Right lobe of liver (tissue), 6 donors: ENCODE results near the gene SLCO3A1. TPM values are rescaled to one million over a fixed set of nuclear protein-coding genes. Genes with fewer than 3 reads are reported as not detected.

ENCODE experiments used
- ATAC-seq, 4 donors: fragments of 200-7000 bp; cut with Tn5 transposase; one replicate each; pipeline ENCODE4 v1.9.1; 2020; ENCODE audit warnings: mild to moderate bottlenecking in 4 of 4, moderate library complexity in 4 of 4
- DNase-seq, 3 donors: peaks; one replicate each; pipeline ENCODE4 v3.0.0-alpha.2; 2020
- H3K27ac ChIP-seq, 3 donors: fragments of 200-600 bp; one replicate each; pipeline ENCODE4 v1.8.0; 2022
- H3K27me3 ChIP-seq, 2 donors: fragments of 200-600 bp; one replicate each; pipeline ENCODE4 v1.8.0; 2022
- H3K36me3 ChIP-seq, 4 donors: fragments of 200-600 bp; sonication (generic) in 1 of 4; one replicate each; pipeline versions ENCODE4 v1.5.1 to v1.8.0; 2017 to 2022; ENCODE audit warnings: control low read depth in 1 of 4
- H3K4me1 ChIP-seq, 4 donors: fragments of 200-600 bp; sonication (generic) in 1 of 4; one replicate each; pipeline versions ENCODE4 v1.5.1 to v1.8.0; 2017 to 2022; ENCODE audit warnings: control low read depth in 1 of 4
- H3K4me3 ChIP-seq, 3 donors: fragments of 200-600 bp; one replicate each; pipeline ENCODE4 v1.8.0; 2022
- H3K9me3 ChIP-seq, 4 donors: fragments of 200-600 bp; sonication (generic) in 1 of 4; one replicate each; pipeline versions ENCODE4 v1.5.1 to v1.8.0; 2017 to 2022; ENCODE audit warnings: control low read depth in 1 of 4
- POLR2A ChIP-seq: fragments of 450-650 bp; IDR thresholded peaks from one replicate; pipeline ENCODE4 v1.6.1; 2017; ENCODE audit warnings: antibody characterized with exemption, mild to moderate bottlenecking
- WGBS: methylation state at CpG from one replicate; pipeline ENCODE4 v1.1.6; 2018; ENCODE audit warnings: low coverage, low lambda C conversion rate; ENCODE audit not compliant: insufficient coverage; ENCODE audit errors: missing lambda C conversion rate; 5-methylcytosine and 5-hydroxymethylcytosine counted together
- intact Hi-C, 2 donors: fragments of 100-400 bp; cut with DNase I; formaldehyde crosslinking; loops; one replicate each; pipeline versions ENCODE4 v1.11.2 to v1.14.1; 2022
- total RNA-seq, 6 experiments: library from RNA; depleted of rRNA in 2 of 6; stranded (reverse); fragments of >200 nt in 2 of 6; fragmentation: NEBNext Ultra II Directional in 3 of 6; extraction: Animal tissue kit (Norgen Biotek cat#: 25700) in 3 of 6; gene quantifications; one replicate each; pipeline versions ENCODE4 v1.1.0 to v1.2.4, GENCODE V29; 2016 to 2023
- TF ChIP-seq, protein P1 (sequence below), 4 donors: fragments of 200-600 bp in 3 of 4; fragments of 450-650 bp in 1 of 4; IDR thresholded peaks; one replicate each; pipeline versions ENCODE4 v1.5.1 to v1.8.0; 2016 to 2022; ENCODE audit warnings: antibody characterized with exemption in 4 of 4, mild to moderate bottlenecking in 2 of 4
- donor health status: DM: no; HTN: yes; CAD: no.
- donor health status: DM: no; HTN: no; CAD: no.
- donor health status: DM: no; HTN: no; CAD: no.
- donor health status: DM: no; HTN: yes; CAD: no.
- donor health status: DM: no; HTN: yes; CAD: no.

Gene SLCO3A1
- total RNA-seq, 6 experiments from 2014 or later, result 2.4 to 7.7 (median 3.7) TPM

DNA sequence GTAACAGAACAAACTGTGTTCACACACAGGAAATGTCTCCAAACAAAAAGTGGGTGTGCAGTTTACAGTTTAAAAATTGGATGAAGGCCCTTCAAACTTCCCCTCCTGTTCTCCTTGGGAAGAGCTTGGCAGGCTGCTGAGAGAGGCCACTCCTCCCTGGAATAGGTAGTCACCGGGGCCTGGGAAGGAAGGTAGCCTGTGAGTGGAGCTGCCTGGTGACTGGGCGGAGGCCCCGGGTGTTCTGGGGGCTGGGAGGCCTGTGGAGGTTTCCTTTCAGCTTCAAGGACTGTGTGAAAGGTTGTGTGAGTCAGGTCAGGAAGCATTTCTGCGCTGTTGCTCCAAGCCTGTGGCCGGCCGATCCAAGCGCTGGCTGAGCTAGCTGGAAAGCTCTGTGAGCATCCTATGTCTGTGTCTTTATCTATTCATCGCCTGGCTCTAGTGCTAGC is 14.1 kb downstream of the SLCO3A1 start:
- WGBS, result 34% methylated on average over 5 of the region's 8 CpGs
- peak in 1 of 3 donors; percentile 53 for DNase-seq
- peak; percentile 67 to 91 (median 81) for ATAC-seq
- H3K27me3 ChIP-seq, result no peaks in the 10 kb centered on the region
- no peaks in the 10 kb centered on the region for H3K36me3 ChIP-seq
- no peaks in the 10 kb centered on the region for H3K4me1 ChIP-seq
- TF ChIP-seq, protein P1, sequence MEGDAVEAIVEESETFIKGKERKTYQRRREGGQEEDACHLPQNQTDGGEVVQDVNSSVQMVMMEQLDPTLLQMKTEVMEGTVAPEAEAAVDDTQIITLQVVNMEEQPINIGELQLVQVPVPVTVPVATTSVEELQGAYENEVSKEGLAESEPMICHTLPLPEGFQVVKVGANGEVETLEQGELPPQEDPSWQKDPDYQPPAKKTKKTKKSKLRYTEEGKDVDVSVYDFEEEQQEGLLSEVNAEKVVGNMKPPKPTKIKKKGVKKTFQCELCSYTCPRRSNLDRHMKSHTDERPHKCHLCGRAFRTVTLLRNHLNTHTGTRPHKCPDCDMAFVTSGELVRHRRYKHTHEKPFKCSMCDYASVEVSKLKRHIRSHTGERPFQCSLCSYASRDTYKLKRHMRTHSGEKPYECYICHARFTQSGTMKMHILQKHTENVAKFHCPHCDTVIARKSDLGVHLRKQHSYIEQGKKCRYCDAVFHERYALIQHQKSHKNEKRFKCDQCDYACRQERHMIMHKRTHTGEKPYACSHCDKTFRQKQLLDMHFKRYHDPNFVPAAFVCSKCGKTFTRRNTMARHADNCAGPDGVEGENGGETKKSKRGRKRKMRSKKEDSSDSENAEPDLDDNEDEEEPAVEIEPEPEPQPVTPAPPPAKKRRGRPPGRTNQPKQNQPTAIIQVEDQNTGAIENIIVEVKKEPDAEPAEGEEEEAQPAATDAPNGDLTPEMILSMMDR (IDR thresholded peaks at IDR 0.05), result no peak
- TF ChIP-seq POLR2A, result no peak
- intact Hi-C loops, result no loop called here
- peak overlapping the region; percentile 3 to 37 (median 7) for H3K27ac ChIP-seq
- H3K9me3 ChIP-seq, result no peaks in the 10 kb centered on the region
- no peak overlapping the region for H3K4me3 ChIP-seq

DNA sequence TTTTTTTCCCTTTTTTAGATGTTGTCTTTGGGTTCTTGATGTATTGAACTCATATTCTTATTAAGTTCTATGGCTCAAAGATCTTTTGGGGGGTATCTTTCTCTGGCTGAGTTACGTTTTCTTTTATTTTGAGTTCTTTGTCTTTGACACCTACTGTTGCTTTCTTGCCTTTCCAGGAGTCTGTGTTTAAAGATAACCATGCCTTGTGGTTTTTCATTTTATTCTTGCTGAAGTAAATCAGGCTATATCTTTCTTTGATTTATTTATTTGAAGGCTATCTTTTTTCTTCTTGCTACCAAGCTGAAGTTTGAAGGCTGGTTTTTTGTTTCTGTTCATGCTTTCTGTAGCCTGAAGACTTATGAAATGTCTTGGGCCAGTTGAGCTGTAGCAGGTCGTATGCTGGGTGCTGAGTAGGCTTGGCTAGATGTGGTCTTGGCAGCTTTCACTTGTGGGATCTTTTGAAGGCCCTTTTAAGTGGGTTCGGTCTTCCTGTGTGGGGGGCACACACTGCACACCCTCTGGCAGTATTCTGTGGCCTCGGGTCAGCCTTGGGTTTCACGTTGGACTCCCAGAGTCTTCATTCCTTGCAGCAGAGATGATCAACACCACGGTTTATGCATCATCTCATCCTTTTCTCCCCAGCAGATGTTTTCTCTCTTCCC is 17.5 kb downstream of the SLCO3A1 start:
- Histone ChIP-seq H3K4me3 (no peak overlapping the region), H3K36me3 (no peaks in the 10 kb centered on the region), H3K27ac (no peak overlapping the region), H3K4me1 (no peaks in the 10 kb centered on the region), H3K27me3 (no peaks in the 10 kb centered on the region), H3K9me3 (no peaks in the 10 kb centered on the region)
- WGBS, result 53% methylated on average over 6 of the region's 6 CpGs
- intact Hi-C loops, result no loop called here
- TF ChIP-seq, protein P1 (IDR thresholded peaks at IDR 0.05), result no peak
- TF ChIP-seq POLR2A, result no peak
- ATAC-seq, result no peak
- DNase-seq, result no peak

- Histone ChIP-seq H3K27me3 (no peaks in the 10 kb centered on the region), H3K27ac (no peak overlapping the region), H3K9me3 (no peaks in the 10 kb centered on the region), H3K4me1 (no peaks in the 10 kb centered on the region), H3K4me3 (no peak overlapping the region), H3K36me3 (no peaks in the 10 kb centered on the region)
- ATAC-seq, result no peak
- intact Hi-C loops, result no loop called here
- TF ChIP-seq, protein P1 (IDR thresholded peaks at IDR 0.05), result no peak
- TF ChIP-seq POLR2A, result no peak
- WGBS, result 84% methylated on average over 4 of the region's 5 CpGs
- no peak for DNase-seq
These were observed 18.3 kb downstream of the SLCO3A1 start for GRCh38 chr15:91871837-91872236.

GRCh38 chr15:91872356-91873137 is 19.0 kb downstream of the SLCO3A1 start:
- TF ChIP-seq POLR2A, result no peak
- TF ChIP-seq, protein P1 (IDR thresholded peaks at IDR 0.05), result no peak
- ATAC-seq, result no peak
- H3K27ac ChIP-seq, result no peak overlapping the region
- H3K27me3 ChIP-seq, result no peaks in the 10 kb centered on the region
- H3K36me3 ChIP-seq, result no peaks in the 10 kb centered on the region
- no peak for DNase-seq
- H3K4me1 ChIP-seq, result no peaks in the 10 kb centered on the region
- no peaks in the 10 kb centered on the region for H3K9me3 ChIP-seq
- intact Hi-C loops, result no loop called here
- no peak overlapping the region for H3K4me3 ChIP-seq
- 85% methylated on average over 15 of the region's 15 CpGs for WGBS
